Gastrocnemius medialis (tissue), 4 donors: Measurements from ENCODE around the gene ITCH. TPM values are rescaled to one million over a fixed set of nuclear protein-coding genes. Genes with fewer than 3 reads are reported as not detected.
"Not testable (repeated sequence)": the region's sequence is repeated elsewhere in the genome, so short reads cannot be mapped to it uniquely, and the experiment has no call there.

ENCODE experiments used
- ATAC-seq, 2 donors: fragments of 150-250 bp; one replicate each; pipeline ENCODE4 v1.9.1; 2016
- DNase-seq, 2 donors: peaks; one replicate each; pipeline ENCODE4 v3.0.0-alpha.2; 2019
- H3K27ac ChIP-seq, 4 donors: fragments of 200-600 bp; sonication (generic); 1 replicate in 1 of 4; 2 replicates in 3 of 4; pipeline ENCODE4 v1.5.1; 2016 to 2018; ENCODE audit warnings: mild to moderate bottlenecking in 2 of 4, moderate library complexity in 1 of 4
- H3K27me3 ChIP-seq, 3 donors: fragments of 200-600 bp; sonication (generic) in 2 of 3; 1 replicate in 1 of 3; 2 replicates in 2 of 3; pipeline versions ENCODE4 v1.5.1 to v1.6.0; 2016 to 2019; ENCODE audit warnings: mild to moderate bottlenecking in 1 of 3, moderate library complexity in 1 of 3
- H3K36me3 ChIP-seq, 2 donors: fragments of 200-600 bp; sonication (generic) in 1 of 2; one replicate each; pipeline ENCODE4 v1.5.1; 2017 to 2018
- H3K4me1 ChIP-seq, 2 donors: fragments of 200-600 bp; sonication (generic) in 1 of 2; one replicate each; pipeline ENCODE4 v1.5.1; 2016 to 2017; ENCODE audit warnings: mild to moderate bottlenecking in 2 of 2
- H3K4me3 ChIP-seq, 4 donors: fragments of 200-600 bp; sonication (generic) in 3 of 4; 1 replicate in 1 of 4; 2 replicates in 3 of 4; pipeline ENCODE4 v1.5.1; 2016 to 2019; ENCODE audit warnings: mild to moderate bottlenecking in 2 of 4
- H3K9me3 ChIP-seq, 3 donors: fragments of 200-600 bp; sonication (generic) in 2 of 3; 1 replicate in 1 of 3; 2 replicates in 2 of 3; pipeline ENCODE4 v1.5.1; 2016 to 2019
- CTCF ChIP-seq, 5 experiments: fragments of 450-650 bp in 3 of 5; fragments of 200-600 bp in 2 of 5; sonication (generic) in 2 of 5; IDR thresholded peaks in 4 of 5; conservative IDR thresholded peaks in 1 of 5; 1 replicate in 4 of 5; 2 replicates in 1 of 5; pipeline ENCODE4 v1.5.1; 2016 to 2019; ENCODE audit warnings: antibody characterized with exemption in 5 of 5, mild to moderate bottlenecking in 3 of 5, moderate library complexity in 3 of 5
- POLR2A ChIP-seq, 2 donors: fragments of 450-650 bp; IDR thresholded peaks; one replicate each; pipeline ENCODE4 v1.6.1; 2017; ENCODE audit warnings: antibody characterized with exemption in 2 of 2, mild to moderate bottlenecking in 2 of 2, moderate library complexity in 2 of 2
- in situ Hi-C, 4 donors: fragments of 200-750 bp; cut with MboI; loops; one replicate each; pipeline versions ENCODE4 v1.15.0 to v1.8.0; 2017; ENCODE audit warnings: low sequenced_read_pairs in 4 of 4
- intact Hi-C: fragments of 100-400 bp; cut with DNase I; formaldehyde crosslinking; loops from one replicate; pipeline ENCODE4 v1.15.1; 2023; ENCODE audit warnings: low total_unique reads
- total RNA-seq, 4 donors: library from RNA; depleted of rRNA; stranded (reverse); fragments of >200 nt; gene quantifications; one replicate each; pipeline versions ENCODE4 v1.1.0 to v1.2.3, GENCODE V29; 2016

The ITCH gene
- total RNA-seq, 4 donors from 2014 or later = 32.9 to 55.2 (median 52.0) TPM

GRCh38 chr20:34355427-34355826, 7.6 kb upstream of the ITCH start:
- TF ChIP-seq POLR2A (IDR thresholded peaks at IDR 0.05) = no peak
- no peak for TF ChIP-seq CTCF (IDR thresholded peaks at IDR 0.05 in 4 of 5, conservative IDR thresholded peaks at IDR 0.05 in 1 of 5)
- ATAC-seq = no peak
- Histone ChIP-seq H3K4me3 (no peak overlapping the region), H3K4me1 (no peaks in the 10 kb centered on the region), H3K27me3 (no peaks in the 10 kb centered on the region), H3K36me3 (no peaks in the 10 kb centered on the region), H3K9me3 (no peaks in the 10 kb centered on the region), H3K27ac (no peak overlapping the region)
- intact Hi-C loops (no loop called here), in situ Hi-C loops (no loop called here)
- DNase-seq = no peak

DNA sequence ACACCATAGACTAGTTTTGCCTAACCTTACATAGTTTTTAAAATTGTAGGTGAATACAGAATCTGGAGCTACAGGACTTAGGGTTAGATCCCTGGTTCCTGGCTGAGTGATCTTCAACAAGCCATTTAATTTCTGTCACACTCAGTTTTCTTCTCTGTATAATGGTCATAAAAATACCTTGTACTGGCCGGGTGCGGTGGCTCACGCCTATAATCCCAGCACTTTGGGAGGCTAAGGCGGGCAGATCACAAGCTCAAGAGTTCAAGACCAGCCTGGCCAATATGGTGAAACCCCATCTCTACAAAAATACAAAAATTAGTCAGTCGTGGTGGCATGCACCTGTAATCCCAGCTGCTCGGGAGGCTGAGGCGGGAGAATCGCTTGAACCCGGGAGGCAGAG, 3.3 kb upstream of the ITCH start:
- H3K4me1 ChIP-seq, DNase-seq, H3K27me3 ChIP-seq, in situ Hi-C loops, H3K4me3 ChIP-seq, H3K9me3 ChIP-seq, H3K27ac ChIP-seq, ATAC-seq, H3K36me3 ChIP-seq: not testable (repeated sequence)
- intact Hi-C loops = loop anchor here (5.0 kb wide), 1 partner anchor 168 kb away; no protein-coding TSS in a partner anchor

GRCh38 chr20:34362502-34363061, 491 bp upstream of the ITCH start:
- DNase-seq = no peak
- no peak for ATAC-seq
- peaks cover 32 to 35% of the 10 kb centered on the region in 2 donors for H3K4me1 ChIP-seq
- H3K4me3 ChIP-seq = peak overlapping the region; percentile 86 to 91 (median 88)
- no peaks in the 10 kb centered on the region for H3K9me3 ChIP-seq
- intact Hi-C loops (loop anchor here (2.0 to 5.0 kb wide), 2 partner anchors 60 to 165 kb away; partner anchors contain the start of gene AHCY), in situ Hi-C loops (no loop called here)
- peak overlapping the region; percentile 92 to 96 (median 94) for H3K27ac ChIP-seq
- TF ChIP-seq POLR2A (IDR thresholded peaks at IDR 0.05) (no peak), CTCF (IDR thresholded peaks at IDR 0.05 in 4 of 5, conservative IDR thresholded peaks at IDR 0.05 in 1 of 5) (no peak)
- H3K36me3 ChIP-seq = no peaks in the 10 kb centered on the region
- H3K27me3 ChIP-seq = no peaks in the 10 kb centered on the region

GRCh38 chr20:34363465-34364222, 571 bp downstream of the ITCH start:
- DNase-seq (no peak), ATAC-seq (peak; percentile 82 to 87)
- no peaks in the 10 kb centered on the region for H3K27me3 ChIP-seq
- H3K4me1 ChIP-seq = peaks cover 35 to 36% of the 10 kb centered on the region in 2 donors
- H3K36me3 ChIP-seq = no peaks in the 10 kb centered on the region
- in situ Hi-C loops = no loop called here
- peak overlapping the region; percentile 92 to 96 (median 94) for H3K27ac ChIP-seq
- peak overlapping the region; percentile 86 to 91 (median 88) for H3K4me3 ChIP-seq
- intact Hi-C loops = loop anchor here (2.0 to 5.0 kb wide), 2 partner anchors 61 to 164 kb away; partner anchors contain the start of gene AHCY
- no peaks in the 10 kb centered on the region for H3K9me3 ChIP-seq
- TF ChIP-seq POLR2A (IDR thresholded peaks at IDR 0.05) (no peak), CTCF (IDR thresholded peaks at IDR 0.05 in 4 of 5, conservative IDR thresholded peaks at IDR 0.05 in 1 of 5) (no peak)

DNA sequence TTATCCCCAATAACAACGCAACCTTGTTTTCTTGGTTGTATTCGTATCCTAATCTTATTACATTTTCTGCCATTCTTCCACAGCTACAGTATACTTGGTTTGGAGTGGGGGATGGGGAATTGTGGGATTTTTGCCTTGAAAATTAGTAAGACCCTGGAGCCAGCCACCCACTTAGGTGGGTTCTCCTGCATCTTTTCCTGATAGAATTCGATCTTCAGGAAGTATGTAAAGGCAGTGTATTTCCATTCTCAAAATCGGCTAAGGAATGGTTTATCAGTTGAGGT, 1.1 kb downstream of the ITCH start:
- TF ChIP-seq CTCF (IDR thresholded peaks at IDR 0.05 in 4 of 5, conservative IDR thresholded peaks at IDR 0.05 in 1 of 5) (no peak), POLR2A (IDR thresholded peaks at IDR 0.05) (no peak)
- H3K36me3 ChIP-seq = peaks cover 0 to 1% of the 10 kb centered on the region in 2 donors
- H3K27me3 ChIP-seq = no peaks in the 10 kb centered on the region
- peaks cover 35 to 36% of the 10 kb centered on the region in 2 donors for H3K4me1 ChIP-seq
- in situ Hi-C loops (no loop called here), intact Hi-C loops (loop anchor here (5.0 kb wide), 1 partner anchor 163 kb away; no protein-coding TSS in a partner anchor)
- H3K27ac ChIP-seq = peak overlapping the region; percentile 92 to 96 (median 94)
- no peak for DNase-seq
- no peaks in the 10 kb centered on the region for H3K9me3 ChIP-seq
- no peak for ATAC-seq
- peak overlapping the region; percentile 86 to 91 (median 88) for H3K4me3 ChIP-seq
